Measurements from ENCODE around the gene MGMT. TPM values are rescaled to one million over a fixed set of nuclear protein-coding genes. Genes with fewer than 3 reads are reported as not detected.

The MGMT gene
- total and polyA plus RNA-seq, 2 experiments from 2014 or later, result 19.3 to 21.9 TPM

GRCh38 chr10:129703287-129704137 is 236.5 kb downstream of the MGMT start:
- DNase-seq (ENCODE audit: low spot score), result no peak
- no peaks in the 10 kb centered on the region for H3K4me1 ChIP-seq (ENCODE audit: insufficient read depth)
- no peak overlapping the region for H3K27ac ChIP-seq (ENCODE audit: low read depth)
- no peaks in the 10 kb centered on the region for H3K9me3 Mint-ChIP-seq
- no peaks in the 10 kb centered on the region for H3K36me3 Mint-ChIP-seq (ENCODE audit: low read depth)
- TF ChIP-seq STAT1 (IDR thresholded peaks at IDR 0.05; ENCODE audit: unreplicated experiment), result no peak
- H3K36me3 ChIP-seq (ENCODE audit: insufficient read depth), result no peaks in the 10 kb centered on the region
- H3K4me2 ChIP-seq, result no peak overlapping the region
- H3F3A ChIP-seq (replicated peaks; ENCODE audit: low read depth), result no peaks in the 10 kb centered on the region
- no peak overlapping the region for H3K4me3 Mint-ChIP-seq
- peaks cover 13% of the 10 kb centered on the region; the same call in 2 of the 3 replicates for H3K4me1 Mint-ChIP-seq
- 0 out of 2 replicates have a peak, but pooled peaks cover 4% of the 10 kb centered on the region for H3K9me2 ChIP-seq (ENCODE audit: insufficient read depth)
- no peak overlapping the region for H3K27ac Mint-ChIP-seq
- no peak overlapping the region for H2AFZ ChIP-seq
- no peak for ATAC-seq
- peaks cover 3% of the 10 kb centered on the region for H3K27me3 Mint-ChIP-seq (ENCODE audit: insufficient read depth, low read depth, poor library complexity)
- no peak overlapping the region for H3K4me3 ChIP-seq
- H3K27me3 ChIP-seq (ENCODE audit: insufficient read depth), result no peaks in the 10 kb centered on the region
- H4K20me1 ChIP-seq (replicated peaks; ENCODE audit: insufficient read depth), result no peaks in the 10 kb centered on the region
- H3K79me2 ChIP-seq (replicated peaks; ENCODE audit: insufficient read depth), result no peaks in the 10 kb centered on the region

GRCh38 chr10:129704225-129704624 is 237.2 kb downstream of the MGMT start:
- Mint-ChIP-seq H3K27ac (peak overlapping the region; percentile 64; the same call in 1 of the 2 replicates), H3K4me3 (no peak overlapping the region), H3K9me3 (no peaks in the 10 kb centered on the region), H3K36me3 (ENCODE audit: low read depth) (peaks cover 3% of the 10 kb centered on the region; the same call in 1 of the 3 replicates), H3K4me1 (peaks cover 13% of the 10 kb centered on the region; the same call in 2 of the 3 replicates), H3K27me3 (ENCODE audit: insufficient read depth, low read depth, poor library complexity) (peaks cover 3% of the 10 kb centered on the region)
- H3K27ac ChIP-seq (ENCODE audit: low read depth), result no peak overlapping the region
- 0 out of 2 replicates have a peak, but pooled peaks cover 4% of the 10 kb centered on the region for H3K9me2 ChIP-seq (ENCODE audit: insufficient read depth)
- no peaks in the 10 kb centered on the region for H3K4me1 ChIP-seq (ENCODE audit: insufficient read depth)
- no peaks in the 10 kb centered on the region for H3K36me3 ChIP-seq (ENCODE audit: insufficient read depth)
- H3K79me2 ChIP-seq (replicated peaks; ENCODE audit: insufficient read depth), result no peaks in the 10 kb centered on the region
- H3K27me3 ChIP-seq (ENCODE audit: insufficient read depth), result no peaks in the 10 kb centered on the region
- H3F3A ChIP-seq (replicated peaks; ENCODE audit: low read depth), result no peaks in the 10 kb centered on the region
- no peak for DNase-seq (ENCODE audit: low spot score)
- no peak overlapping the region for H3K4me2 ChIP-seq
- ATAC-seq, result peak; percentile 66
- H4K20me1 ChIP-seq (replicated peaks; ENCODE audit: insufficient read depth), result no peaks in the 10 kb centered on the region
- no peak overlapping the region for H3K4me3 ChIP-seq
- TF ChIP-seq NANOG (IDR thresholded peaks at IDR 0.05; ENCODE audit: borderline replicate concordance), result no peak
- H2AFZ ChIP-seq, result no peak overlapping the region

- Histone ChIP-seq H3K4me3 (no peak overlapping the region), H3K79me2 (replicated peaks; ENCODE audit: insufficient read depth) (no peaks in the 10 kb centered on the region), H3K4me2 (no peak overlapping the region), H2AFZ (no peak overlapping the region), H3K4me1 (ENCODE audit: insufficient read depth) (no peaks in the 10 kb centered on the region), H3K27me3 (ENCODE audit: insufficient read depth) (no peaks in the 10 kb centered on the region), H4K20me1 (replicated peaks; ENCODE audit: insufficient read depth) (no peaks in the 10 kb centered on the region), H3K9me2 (ENCODE audit: insufficient read depth) (0 out of 2 replicates have a peak, but pooled peaks cover 2% of the 10 kb centered on the region), H3K36me3 (ENCODE audit: insufficient read depth) (no peaks in the 10 kb centered on the region), H3K27ac (ENCODE audit: low read depth) (no peak overlapping the region), H3F3A (replicated peaks; ENCODE audit: low read depth) (no peaks in the 10 kb centered on the region)
- ATAC-seq (no peak), DNase-seq (ENCODE audit: low spot score) (no peak)
- H3K4me1 Mint-ChIP-seq, result peaks cover 13% of the 10 kb centered on the region; the same call in 2 of the 3 replicates
- H3K4me3 Mint-ChIP-seq, result no peak overlapping the region
- H3K9me3 Mint-ChIP-seq, result no peaks in the 10 kb centered on the region
- TF ChIP-seq REST (IDR thresholded peaks at IDR 0.05; ENCODE audit: unreplicated experiment), result no peak
- TF ChIP-seq STAT1 (IDR thresholded peaks at IDR 0.05; ENCODE audit: unreplicated experiment), result no peak
- TF ChIP-seq JUNB (IDR thresholded peaks at IDR 0.05; ENCODE audit: unreplicated experiment), result no peak
- H3K36me3 Mint-ChIP-seq (ENCODE audit: low read depth), result peaks cover 5% of the 10 kb centered on the region; the same call in 1 of the 3 replicates
- H3K27ac Mint-ChIP-seq, result no peak overlapping the region
- peaks cover 3% of the 10 kb centered on the region for H3K27me3 Mint-ChIP-seq (ENCODE audit: insufficient read depth, low read depth, poor library complexity)
These were observed 237.9 kb downstream of the MGMT start for GRCh38 chr10:129704786-129705525.
